Peyer's patch (tissue), 4 donors: Measurements from ENCODE around the gene PROK1.

ENCODE experiments used
- POLR2A ChIP-seq, 2 donors: fragments of 450-650 bp; IDR thresholded peaks; one replicate each; pipeline ENCODE4 v1.5.1; 2017; ENCODE audit warnings: antibody characterized with exemption in 2 of 2, mild to moderate bottlenecking in 2 of 2, moderate library complexity in 2 of 2
- TF ChIP-seq, protein P1 (sequence below), 6 experiments: fragments of 450-650 bp in 4 of 6; fragments of 200-600 bp in 2 of 6; sonication (generic) in 1 of 6; IDR thresholded peaks; one replicate each; pipeline ENCODE4 v1.5.1; 2017 to 2019; ENCODE audit warnings: antibody characterized with exemption in 6 of 6, mild to moderate bottlenecking in 3 of 6, moderate library complexity in 1 of 6

DNA sequence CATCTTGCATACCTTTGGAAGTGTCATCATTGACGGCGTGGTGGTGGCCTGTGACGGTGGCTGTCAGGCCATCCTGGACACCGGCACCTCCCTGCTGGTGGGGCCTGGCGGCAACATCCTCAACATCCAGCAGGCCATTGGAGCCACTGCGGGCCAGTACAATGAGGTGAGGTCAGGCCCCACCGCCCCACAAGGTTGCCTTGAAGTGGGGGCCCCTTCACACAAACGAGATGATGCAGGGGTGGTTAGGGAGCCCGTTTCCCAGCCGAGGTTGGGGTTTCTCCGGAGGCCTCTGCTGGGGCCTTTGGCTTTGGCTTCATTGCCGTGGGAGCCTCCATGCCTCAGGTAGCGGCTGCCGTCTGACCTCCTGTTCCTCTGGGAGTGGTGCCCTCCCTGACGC, 38.5 kb downstream of the PROK1 start:
- TF ChIP-seq, protein P1, sequence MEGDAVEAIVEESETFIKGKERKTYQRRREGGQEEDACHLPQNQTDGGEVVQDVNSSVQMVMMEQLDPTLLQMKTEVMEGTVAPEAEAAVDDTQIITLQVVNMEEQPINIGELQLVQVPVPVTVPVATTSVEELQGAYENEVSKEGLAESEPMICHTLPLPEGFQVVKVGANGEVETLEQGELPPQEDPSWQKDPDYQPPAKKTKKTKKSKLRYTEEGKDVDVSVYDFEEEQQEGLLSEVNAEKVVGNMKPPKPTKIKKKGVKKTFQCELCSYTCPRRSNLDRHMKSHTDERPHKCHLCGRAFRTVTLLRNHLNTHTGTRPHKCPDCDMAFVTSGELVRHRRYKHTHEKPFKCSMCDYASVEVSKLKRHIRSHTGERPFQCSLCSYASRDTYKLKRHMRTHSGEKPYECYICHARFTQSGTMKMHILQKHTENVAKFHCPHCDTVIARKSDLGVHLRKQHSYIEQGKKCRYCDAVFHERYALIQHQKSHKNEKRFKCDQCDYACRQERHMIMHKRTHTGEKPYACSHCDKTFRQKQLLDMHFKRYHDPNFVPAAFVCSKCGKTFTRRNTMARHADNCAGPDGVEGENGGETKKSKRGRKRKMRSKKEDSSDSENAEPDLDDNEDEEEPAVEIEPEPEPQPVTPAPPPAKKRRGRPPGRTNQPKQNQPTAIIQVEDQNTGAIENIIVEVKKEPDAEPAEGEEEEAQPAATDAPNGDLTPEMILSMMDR (IDR thresholded peaks at IDR 0.05) = no peak
- no peak for TF ChIP-seq POLR2A (IDR thresholded peaks at IDR 0.05)
